Stimulated activated naive CD4-positive, alpha-beta T cell treated with Interleukin-2 at 50 U/mL for 16 hours (primary cell): ENCODE measurements around the gene FNIP2.
"Not testable (repeated sequence)": the region's sequence is repeated elsewhere in the genome, so short reads cannot be mapped to it uniquely, and the experiment has no call there.

ENCODE experiments used
- DNase-seq: peaks from one replicate; lab custom pipeline; 2025; lab: John Stamatoyannopoulos, UW

The FNIP2 gene

GRCh38 chr4:158793021-158793420 is 24.2 kb downstream of the FNIP2 start:
- no peak for DNase-seq

- DNase-seq: not testable (repeated sequence)
Measured at GRCh38 chr4:158793430-158793829, 24.6 kb downstream of the FNIP2 start.

GRCh38 chr4:158796370-158797140 is 27.7 kb downstream of the FNIP2 start:
- no peak for DNase-seq

- DNase-seq: no peak
Measured at GRCh38 chr4:158798062-158798461, 29.2 kb downstream of the FNIP2 start.

- no peak for DNase-seq
Measured at GRCh38 chr4:158799013-158799770, 30.4 kb downstream of the FNIP2 start.

GRCh38 chr4:158799856-158800255 is 31.0 kb downstream of the FNIP2 start:
- no peak for DNase-seq

GRCh38 chr4:158801066-158801465 is 32.2 kb downstream of the FNIP2 start:
- DNase-seq: no peak

- DNase-seq: no peak
Measured at GRCh38 chr4:158801677-158802076, 32.9 kb downstream of the FNIP2 start.

- DNase-seq: no peak
Measured at GRCh38 chr4:158802914-158803313, 34.1 kb downstream of the FNIP2 start.

GRCh38 chr4:158805635-158806471 is 37.0 kb downstream of the FNIP2 start:
- no peak for DNase-seq

- no peak for DNase-seq
Measured at GRCh38 chr4:158807691-158808090, 38.9 kb downstream of the FNIP2 start.

- no peak for DNase-seq
Measured at GRCh38 chr4:158808399-158808798, 39.6 kb downstream of the FNIP2 start.

- not testable (repeated sequence) for DNase-seq
Measured at GRCh38 chr4:158809208-158809607, 40.4 kb downstream of the FNIP2 start.

GRCh38 chr4:158809611-158810486 is 41.0 kb downstream of the FNIP2 start:
- no peak for DNase-seq

GRCh38 chr4:158810487-158811215 is 41.8 kb downstream of the FNIP2 start:
- no peak for DNase-seq

GRCh38 chr4:158811216-158811540 is 42.4 kb downstream of the FNIP2 start:
- no peak for DNase-seq

GRCh38 chr4:158811704-158812103 is 42.9 kb downstream of the FNIP2 start:
- DNase-seq: no peak

GRCh38 chr4:158812133-158812532 is 43.3 kb downstream of the FNIP2 start:
- no peak for DNase-seq

GRCh38 chr4:158812543-158812942 is 43.7 kb downstream of the FNIP2 start:
- DNase-seq: no peak

- no peak for DNase-seq
Measured at GRCh38 chr4:158813113-158813512, 44.3 kb downstream of the FNIP2 start.

GRCh38 chr4:158814207-158814606 is 45.4 kb downstream of the FNIP2 start:
- no peak for DNase-seq
